ENCODE measurements around the gene CEP89.
"Not testable (repeated sequence)": the region's sequence is repeated elsewhere in the genome, so short reads cannot be mapped to it uniquely, and the experiment has no call there.

The CEP89 gene

DNA sequence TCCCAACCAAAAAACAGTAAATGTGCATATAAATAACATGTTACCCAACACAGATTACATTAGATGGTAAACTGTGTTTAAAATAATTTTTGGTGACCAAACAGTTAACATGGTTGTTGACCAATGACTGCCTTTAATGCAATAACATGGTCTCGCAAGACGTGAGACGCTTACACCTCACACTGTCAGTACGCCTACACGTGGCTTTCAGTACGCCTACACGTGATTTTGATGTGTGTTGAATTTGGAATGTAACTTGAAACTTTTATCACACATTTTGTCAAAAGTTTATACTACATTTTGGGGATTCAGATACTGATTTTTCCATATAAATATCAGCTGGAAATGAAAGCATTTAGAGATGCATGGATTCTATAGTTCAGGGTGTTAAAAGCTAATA is 134.2 kb downstream of the CEP89 start:
- DNase-seq (ENCODE audit: low read depth in 2 of 2), result no peak

DNA sequence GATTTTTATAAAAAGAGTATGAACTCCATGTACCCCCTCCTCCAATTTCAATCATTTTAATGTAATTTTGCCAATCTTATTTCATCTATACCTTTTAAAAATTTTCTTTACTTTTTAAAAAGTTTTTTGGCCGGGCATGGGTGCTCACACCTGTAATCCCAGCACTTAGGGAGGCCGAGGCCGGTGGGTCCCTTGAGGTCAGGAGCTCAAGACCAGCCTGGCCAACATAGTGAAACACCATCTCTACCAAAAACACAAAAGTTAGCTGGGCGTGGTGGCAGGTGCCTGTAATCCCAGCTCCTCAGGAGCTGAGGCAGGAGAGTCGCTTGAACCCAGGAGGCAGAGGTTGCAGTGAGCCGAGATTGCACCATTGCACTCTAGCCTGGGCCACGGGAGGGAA is 138.4 kb downstream of the CEP89 start:
- not testable (repeated sequence) for DNase-seq (ENCODE audit: low read depth in 2 of 2)

DNA sequence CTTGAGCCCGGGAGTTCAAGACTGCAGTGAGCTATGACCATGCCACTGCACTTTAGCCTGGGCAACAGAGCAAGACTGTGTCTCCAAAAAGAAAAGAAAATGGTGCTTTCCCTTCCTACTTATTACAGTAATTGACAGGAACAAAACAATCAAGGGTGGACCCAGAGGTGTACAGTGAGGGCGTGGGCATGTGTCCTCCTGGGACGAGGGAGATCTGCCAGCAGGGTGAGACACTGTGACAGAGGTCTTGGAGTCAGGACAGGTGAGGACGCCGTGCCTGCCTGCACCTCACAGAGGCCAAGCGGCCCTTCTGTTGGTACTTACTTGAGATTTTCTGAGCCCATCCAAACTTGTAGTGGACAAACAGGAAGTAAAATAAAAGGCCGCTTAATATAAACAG is 138.9 kb downstream of the CEP89 start:
- not testable (repeated sequence) for DNase-seq (ENCODE audit: low read depth in 2 of 2)

DNA sequence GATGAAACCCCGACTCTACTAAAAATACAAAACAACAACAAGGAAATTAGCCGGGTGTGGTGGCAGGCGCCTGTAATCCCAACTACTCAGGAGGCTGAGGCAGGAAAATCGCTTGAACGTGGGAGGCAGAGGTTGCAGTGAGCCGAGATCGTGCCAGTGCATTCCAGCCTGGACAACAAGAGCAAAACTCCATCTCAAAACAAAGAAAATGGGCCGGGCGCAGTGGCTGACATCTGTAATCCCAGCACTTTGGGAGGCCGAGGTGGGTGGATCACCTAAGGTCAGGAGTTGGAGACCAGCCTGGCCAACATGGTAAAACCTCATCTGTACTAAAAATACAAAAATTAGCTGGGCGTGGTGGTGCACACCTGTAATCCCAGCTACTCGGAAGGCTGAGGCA is 139.7 kb downstream of the CEP89 start:
- DNase-seq (ENCODE audit: low read depth in 2 of 2), result not testable (repeated sequence)

DNA sequence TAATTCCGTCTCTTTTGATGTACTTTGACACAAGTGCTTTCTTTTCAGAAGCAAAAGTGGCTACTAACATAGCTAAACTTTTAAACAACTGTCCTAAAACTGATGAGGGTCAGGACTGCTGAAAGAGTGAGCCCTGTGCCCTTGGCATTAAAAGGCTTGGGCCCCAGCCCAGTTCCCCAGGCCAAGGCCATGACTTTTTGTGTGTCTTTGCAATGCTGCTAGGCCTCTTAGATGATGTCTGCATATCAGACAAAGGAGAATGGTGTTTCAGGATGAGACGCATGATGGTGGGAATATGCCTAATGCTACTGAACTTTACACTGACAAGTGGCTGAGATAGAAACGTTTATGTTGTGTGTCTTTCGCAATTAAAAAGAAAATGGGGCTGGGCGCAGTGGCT is 140.1 kb downstream of the CEP89 start:
- DNase-seq (ENCODE audit: low read depth in 2 of 2), result no peak

DNA sequence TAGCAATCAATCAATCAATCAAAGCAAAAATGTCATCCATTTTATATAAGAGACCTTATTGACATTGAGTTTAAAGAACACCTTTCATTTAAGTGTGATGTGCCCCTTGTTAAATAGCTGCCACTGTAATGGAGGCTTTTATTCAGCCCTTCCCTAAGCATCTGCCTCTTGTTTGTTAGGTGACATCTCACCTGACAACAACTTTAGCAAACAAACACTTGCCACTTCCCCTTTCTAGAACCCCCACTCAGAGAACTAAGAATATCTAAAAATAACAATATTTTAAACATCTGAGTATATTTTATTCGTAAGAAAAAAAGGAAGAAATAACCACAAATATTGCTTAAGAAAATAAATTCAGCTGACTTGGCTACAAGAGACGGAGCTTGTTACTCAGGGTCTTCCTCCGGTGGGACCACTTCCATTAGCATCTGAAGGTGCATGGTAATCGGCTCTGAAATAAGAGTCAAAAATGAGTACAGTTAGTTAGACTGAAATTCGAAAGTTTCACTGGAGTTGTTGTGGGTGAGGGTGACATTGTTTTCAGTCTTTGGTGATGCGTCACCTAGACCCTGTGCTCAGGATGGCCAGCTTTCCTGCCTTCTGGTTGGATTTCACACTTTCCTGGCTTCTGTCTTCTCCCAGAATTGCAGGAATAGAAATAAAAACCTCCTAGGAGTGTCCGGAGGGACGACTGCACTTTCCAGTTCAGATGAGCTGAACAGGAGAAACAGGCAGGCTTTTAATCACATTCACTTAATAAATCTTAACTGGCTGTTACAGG is 141.3 kb downstream of the CEP89 start:
- no peak for DNase-seq (ENCODE audit: low read depth in 2 of 2)

DNA sequence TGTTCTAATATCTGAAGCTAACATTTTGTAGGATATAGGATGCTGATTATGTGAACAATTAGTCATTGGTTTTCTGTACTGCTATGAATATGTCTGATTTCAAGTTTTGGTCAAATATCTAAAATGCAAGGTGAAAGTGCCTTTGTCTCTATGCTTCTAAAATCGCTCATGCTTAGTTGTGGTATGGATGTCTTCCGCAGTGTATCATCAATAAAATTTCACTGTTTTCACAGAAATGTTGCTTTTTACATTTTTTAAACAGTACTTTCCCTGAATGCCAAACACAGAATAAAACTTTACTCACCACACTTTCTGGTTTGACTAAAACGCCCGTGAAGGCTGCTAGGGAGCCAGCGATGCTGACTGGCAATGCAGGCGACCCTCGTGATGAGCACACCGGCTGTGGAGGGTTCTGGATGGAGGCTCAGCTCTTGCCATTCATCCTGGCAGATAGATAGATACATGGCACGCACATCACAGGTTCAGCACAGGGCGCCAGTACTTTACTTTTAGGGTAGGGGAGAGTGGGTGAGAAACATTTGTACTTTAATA is 142.3 kb downstream of the CEP89 start:
- DNase-seq (ENCODE audit: low read depth in 2 of 2), result no peak

DNA sequence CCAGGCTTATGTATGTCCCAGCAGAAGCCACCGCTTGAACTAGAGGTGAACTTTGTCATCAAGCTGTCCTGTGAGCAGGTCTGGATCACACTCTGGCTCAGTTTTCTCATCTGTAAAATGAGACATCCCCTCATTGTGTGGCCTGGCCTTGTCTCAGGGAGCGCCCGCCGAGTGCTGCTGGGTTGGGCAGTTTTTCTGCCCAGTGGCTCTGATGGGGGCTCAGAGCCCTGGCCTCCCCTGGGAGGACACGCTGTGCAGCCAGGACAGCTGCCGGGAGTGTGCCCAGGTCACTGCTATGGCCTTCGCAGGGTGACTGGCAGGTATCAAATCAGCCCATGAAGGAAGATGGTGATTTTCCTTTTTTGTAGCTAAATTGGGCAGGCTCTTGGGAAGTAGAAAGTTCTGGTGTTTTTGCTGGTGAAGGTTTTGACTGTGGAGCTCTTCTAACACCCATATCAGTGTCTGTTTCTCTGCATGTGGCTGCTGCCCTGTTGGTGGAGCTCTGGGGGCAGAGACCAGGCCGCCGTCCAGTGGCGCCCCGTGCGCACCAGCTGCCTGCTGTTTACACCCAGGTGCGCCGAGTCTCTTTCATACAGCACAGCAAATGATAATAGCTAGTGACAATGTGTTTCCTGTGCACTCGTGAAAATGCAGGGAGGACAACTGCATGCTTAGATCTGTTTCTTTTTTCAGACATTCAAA is 143.0 kb downstream of the CEP89 start:
- no peak for DNase-seq (ENCODE audit: low read depth in 2 of 2)

DNA sequence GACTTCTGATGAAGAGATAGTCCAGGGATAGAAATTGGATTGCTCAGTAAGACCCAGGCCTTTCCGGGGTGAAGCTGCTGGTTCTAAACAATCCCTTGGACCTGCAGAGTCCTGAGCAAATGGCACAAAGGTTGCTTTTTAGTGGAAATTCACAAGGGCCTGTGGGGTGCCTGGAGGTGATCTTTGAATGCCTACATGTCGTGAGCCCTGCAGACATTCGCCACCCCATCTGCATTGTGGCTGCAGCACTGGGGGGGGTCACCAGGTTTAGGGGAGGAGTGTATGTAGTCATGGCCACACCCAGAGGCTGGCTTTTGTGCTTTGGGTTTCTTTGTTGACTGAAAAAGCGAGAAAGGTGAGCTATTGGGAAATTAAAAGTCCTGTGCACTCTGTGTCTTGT is 143.6 kb downstream of the CEP89 start:
- DNase-seq (ENCODE audit: low read depth in 2 of 2), result no peak
